ENCODE results near the gene G2E3. TPM values are rescaled to one million over a fixed set of nuclear protein-coding genes. Genes with fewer than 3 reads are reported as not detected.

G2E3 gene
- polyA plus RNA-seq, 1 donor: 16.0 TPM

Other genes with a start within 250 kb of the G2E3 start
- 69.7 TPM for gene SCFD1, start 63.2 kb downstream of the G2E3 start, polyA plus RNA-seq